Uterus (tissue), 4 donors: Measurements from ENCODE around the gene FUT3. TPM values are rescaled to one million over a fixed set of nuclear protein-coding genes. Genes with fewer than 3 reads are reported as not detected.

Source experiments
- DNase-seq, 2 donors: peaks; one replicate each; pipeline ENCODE4 v3.0.0-alpha.2; 2019 to 2020
- H3K27ac ChIP-seq, 2 donors: fragments of 200-600 bp; sonication (generic); 1 replicate in 1 of 2; 2 replicates in 1 of 2; pipeline ENCODE4 v1.5.1; 2016 to 2018
- H3K27me3 ChIP-seq, 2 donors: fragments of 200-600 bp; sonication (generic); one replicate each; pipeline ENCODE4 v1.5.1; 2018 to 2019; ENCODE audit warnings: control low read depth in 1 of 2
- H3K36me3 ChIP-seq, 2 donors: fragments of 200-600 bp; sonication (generic); one replicate each; pipeline ENCODE4 v1.5.1; 2019; ENCODE audit warnings: control low read depth in 1 of 2
- H3K4me1 ChIP-seq, 2 donors: fragments of 200-600 bp; sonication (generic); one replicate each; pipeline ENCODE4 v1.5.1; 2018 to 2019; ENCODE audit warnings: control low read depth in 1 of 2
- H3K4me3 ChIP-seq, 2 donors: fragments of 200-600 bp; sonication (generic); 1 replicate in 1 of 2; 2 replicates in 1 of 2; pipeline ENCODE4 v1.5.1; 2018 to 2019; ENCODE audit warnings: mild to moderate bottlenecking in 1 of 2
- H3K9me3 ChIP-seq, 2 donors: fragments of 200-600 bp; sonication (generic); one replicate each; pipeline ENCODE4 v1.5.1; 2019; ENCODE audit warnings: control low read depth in 1 of 2
- CTCF ChIP-seq, 4 experiments: fragments of 200-600 bp in 2 of 4; fragments of 450-650 bp in 2 of 4; sonication (generic) in 2 of 4; IDR thresholded peaks; one replicate each; pipeline ENCODE4 v1.5.1; 2016 to 2019; ENCODE audit warnings: antibody characterized with exemption in 4 of 4, mild to moderate bottlenecking in 2 of 4, moderate library complexity in 1 of 4
- POLR2A ChIP-seq, 2 donors: fragments of 450-650 bp; IDR thresholded peaks; one replicate each; pipeline ENCODE4 v1.6.1; 2016; ENCODE audit warnings: antibody characterized with exemption in 2 of 2, mild to moderate bottlenecking in 1 of 2, moderate library complexity in 1 of 2
- intact Hi-C: fragments of 100-400 bp; cut with DNase I; formaldehyde crosslinking; loops from one replicate; pipeline ENCODE4 v1.15.1; 2023; ENCODE audit warnings: low total_unique reads
- total RNA-seq, 4 donors: library from RNA; depleted of rRNA in 3 of 4; stranded (reverse); fragments of >200 nt in 3 of 4; gene quantifications; one replicate each; pipeline versions ENCODE4 v1.1.0 to v1.2.4, GENCODE V29; 2014 to 2023
- donor health status: DM: yes; HTN: yes; CAD: no.

FUT3 gene
- total RNA-seq, 4 donors from 2014 or later, result 0.29 TPM; not detected in 3

- H3K4me3 ChIP-seq, result no peak overlapping the region
- no peaks in the 10 kb centered on the region for H3K4me1 ChIP-seq
- no peaks in the 10 kb centered on the region for H3K36me3 ChIP-seq
- H3K27me3 ChIP-seq, result no peaks in the 10 kb centered on the region
- intact Hi-C loops, result no loop called here
- H3K27ac ChIP-seq, result no peak overlapping the region
- no peak for TF ChIP-seq CTCF (IDR thresholded peaks at IDR 0.05)
- no peak for TF ChIP-seq POLR2A (IDR thresholded peaks at IDR 0.05)
- no peaks in the 10 kb centered on the region for H3K9me3 ChIP-seq
- DNase-seq, result no peak
Measured at GRCh38 chr19:5870986-5871394, 19.7 kb upstream of the FUT3 start.

- no peaks in the 10 kb centered on the region for H3K4me1 ChIP-seq
- H3K27ac ChIP-seq, result no peak overlapping the region
- H3K9me3 ChIP-seq, result no peaks in the 10 kb centered on the region
- TF ChIP-seq CTCF (IDR thresholded peaks at IDR 0.05) (no peak), POLR2A (IDR thresholded peaks at IDR 0.05) (no peak)
- DNase-seq, result no peak
- H3K36me3 ChIP-seq, result no peaks in the 10 kb centered on the region
- H3K4me3 ChIP-seq, result no peak overlapping the region
- no peaks in the 10 kb centered on the region for H3K27me3 ChIP-seq
- intact Hi-C loops, result no loop called here
Measured at GRCh38 chr19:5867201-5868136, 16.2 kb upstream of the FUT3 start.

GRCh38 chr19:5865772-5866171, 14.5 kb upstream of the FUT3 start:
- Histone ChIP-seq H3K27ac (no peak overlapping the region), H3K4me1 (no peaks in the 10 kb centered on the region), H3K9me3 (no peaks in the 10 kb centered on the region), H3K27me3 (no peaks in the 10 kb centered on the region), H3K36me3 (no peaks in the 10 kb centered on the region), H3K4me3 (no peak overlapping the region)
- intact Hi-C loops, result no loop called here
- no peak for DNase-seq
- no peak for TF ChIP-seq POLR2A (IDR thresholded peaks at IDR 0.05)
- no peak for TF ChIP-seq CTCF (IDR thresholded peaks at IDR 0.05)

- H3K4me3 ChIP-seq, result no peak overlapping the region
- no peaks in the 10 kb centered on the region for H3K27me3 ChIP-seq
- intact Hi-C loops, result no loop called here
- no peak for DNase-seq
- H3K9me3 ChIP-seq, result no peaks in the 10 kb centered on the region
- no peak for TF ChIP-seq POLR2A (IDR thresholded peaks at IDR 0.05)
- TF ChIP-seq CTCF (IDR thresholded peaks at IDR 0.05), result peak in 1 of 4 experiments; percentile 5
- H3K36me3 ChIP-seq, result no peaks in the 10 kb centered on the region
- H3K4me1 ChIP-seq, result no peaks in the 10 kb centered on the region
- no peak overlapping the region for H3K27ac ChIP-seq
Measured at GRCh38 chr19:5864725-5865486, 13.7 kb upstream of the FUT3 start.
